PFSK-1 (cell line): ENCODE measurements around the gene ATXN8OS.

Source experiments
- POLR2AphosphoS5 ChIP-seq: IDR thresholded peaks from 2 replicates; pipeline ENCODE4 v1.6.1; 2012; ENCODE audit warnings: low read depth, mild to moderate bottlenecking, control low read depth, low read length, moderate library complexity
- REST ChIP-seq, 2 experiments: IDR thresholded peaks; 2 replicates each; pipeline versions ENCODE4 v1.6.1 to v1.8.0; 2011 to 2012; ENCODE audit warnings: low read depth in 2 of 2, low read length in 2 of 2, control low read depth in 1 of 2, inconsistent platforms in 1 of 2, mild to moderate bottlenecking in 1 of 2, moderate library complexity in 1 of 2; ENCODE audit not compliant: insufficient read depth in 1 of 2
- SIN3A ChIP-seq: IDR thresholded peaks from 2 replicates; pipeline ENCODE4 v1.6.1; 2012; ENCODE audit warnings: mild to moderate bottlenecking, low read length, moderate library complexity, borderline replicate concordance; ENCODE audit not compliant: insufficient read depth
- TAF1 ChIP-seq: IDR thresholded peaks from 2 replicates; pipeline ENCODE4 v1.6.1; 2012; ENCODE audit warnings: low read length, control low read depth, borderline replicate concordance; ENCODE audit not compliant: insufficient read depth

- TF ChIP-seq REST (IDR thresholded peaks at IDR 0.05; ENCODE audit: insufficient read depth in 1 of 2, low read depth in 2 of 2, low read length in 2 of 2) (no peak), POLR2AphosphoS5 (no peak), TAF1 (no peak), SIN3A (no peak)
These were observed 20.4 kb upstream of the ATXN8OS start for GRCh38 chr13:70087247-70087646.
